Measurements from ENCODE around the gene CCNL2. TPM values are rescaled to one million over a fixed set of nuclear protein-coding genes. Genes with fewer than 3 reads are reported as not detected.

CCNL2 gene
- total and polyA plus RNA-seq, 7 donors, result 40.2 to 71.8 (median 52.0) TPM

DNA sequence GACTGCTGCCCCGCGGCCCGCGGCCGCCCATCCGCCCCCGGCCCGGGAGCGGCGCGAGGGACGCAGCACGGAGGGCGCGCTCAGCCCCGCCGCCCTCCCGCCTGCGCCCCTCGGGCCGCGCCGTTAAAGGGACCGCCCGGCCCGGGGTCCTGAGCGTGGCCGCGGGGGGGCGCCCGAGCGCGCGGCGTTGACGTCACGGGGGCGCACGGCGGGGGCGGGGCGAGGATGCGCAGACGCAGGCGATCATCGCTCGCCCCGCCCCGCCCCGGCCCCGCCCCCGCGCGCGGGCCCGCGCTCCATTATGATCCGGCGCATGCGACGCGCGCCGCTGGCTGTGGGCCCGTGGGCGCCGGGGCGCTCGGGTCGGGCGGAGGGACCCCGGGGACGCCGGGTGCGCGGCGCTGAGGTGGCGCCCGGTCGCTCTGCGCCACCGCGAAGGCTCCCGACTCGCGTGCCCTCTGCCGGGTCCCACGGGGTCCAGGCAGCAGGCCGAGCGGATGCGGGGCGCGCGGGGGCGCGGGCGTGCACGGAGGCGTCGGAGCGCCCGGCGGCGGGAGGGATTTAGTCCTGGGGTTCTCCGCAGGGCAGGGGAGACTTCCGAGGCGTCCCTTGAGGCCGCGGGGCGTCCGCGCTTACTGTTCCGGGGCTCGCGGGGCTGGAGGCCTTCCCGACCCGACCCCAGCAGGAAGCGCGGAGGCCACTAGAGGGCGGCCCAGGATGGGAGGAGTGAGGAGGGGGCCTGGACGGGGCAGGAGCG is 49.7 kb downstream of the CCNL2 start, which contains the start of gene DVL1:
TSS of gene DVL1 (minus strand) at position 163 of the 757 bp plus-strand sequence. CDS start 353 bp downstream, outside the sequence.
- ATAC-seq (peak; percentile 22 to 40 (median 32)), DNase-seq (peak; percentile 78 to 88)
- Histone ChIP-seq H3K27ac (peak within 1 kb of the TSS; percentile 97), H3K4me1 (peaks cover 46% of the 10 kb centered on the region), H3K9me3 (no peaks in the 10 kb centered on the region), H3K27me3 (ENCODE audit: insufficient read depth in 3 of 3, low read length in 2 of 3) (peaks cover 0 to 4% (median 0%) of the 10 kb centered on the region in 3 donors), H3K36me3 (ENCODE audit: insufficient read depth in 1 of 2, low read depth in 1 of 2) (peaks cover 0 to 4% of the 10 kb centered on the region in 2 donors), H3K4me3 (peak within 1 kb of the TSS; percentile 83)
- TF ChIP-seq, protein P1, sequence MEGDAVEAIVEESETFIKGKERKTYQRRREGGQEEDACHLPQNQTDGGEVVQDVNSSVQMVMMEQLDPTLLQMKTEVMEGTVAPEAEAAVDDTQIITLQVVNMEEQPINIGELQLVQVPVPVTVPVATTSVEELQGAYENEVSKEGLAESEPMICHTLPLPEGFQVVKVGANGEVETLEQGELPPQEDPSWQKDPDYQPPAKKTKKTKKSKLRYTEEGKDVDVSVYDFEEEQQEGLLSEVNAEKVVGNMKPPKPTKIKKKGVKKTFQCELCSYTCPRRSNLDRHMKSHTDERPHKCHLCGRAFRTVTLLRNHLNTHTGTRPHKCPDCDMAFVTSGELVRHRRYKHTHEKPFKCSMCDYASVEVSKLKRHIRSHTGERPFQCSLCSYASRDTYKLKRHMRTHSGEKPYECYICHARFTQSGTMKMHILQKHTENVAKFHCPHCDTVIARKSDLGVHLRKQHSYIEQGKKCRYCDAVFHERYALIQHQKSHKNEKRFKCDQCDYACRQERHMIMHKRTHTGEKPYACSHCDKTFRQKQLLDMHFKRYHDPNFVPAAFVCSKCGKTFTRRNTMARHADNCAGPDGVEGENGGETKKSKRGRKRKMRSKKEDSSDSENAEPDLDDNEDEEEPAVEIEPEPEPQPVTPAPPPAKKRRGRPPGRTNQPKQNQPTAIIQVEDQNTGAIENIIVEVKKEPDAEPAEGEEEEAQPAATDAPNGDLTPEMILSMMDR (IDR thresholded peaks at IDR 0.05), result peak; percentile 42
- 0 to 1% (median 1%) methylated on average over 44 to 117 of the region's 122 CpGs for WGBS, 3 donors
- intact Hi-C loops (cut with DNase I), result loop anchor here in 1 of 2 donors (2.0 to 5.0 kb wide), 3 partner anchors 23 to 77 kb away; partner anchors contain the start of genes ACAP3, PUSL1 and UBE2J2

DNA sequence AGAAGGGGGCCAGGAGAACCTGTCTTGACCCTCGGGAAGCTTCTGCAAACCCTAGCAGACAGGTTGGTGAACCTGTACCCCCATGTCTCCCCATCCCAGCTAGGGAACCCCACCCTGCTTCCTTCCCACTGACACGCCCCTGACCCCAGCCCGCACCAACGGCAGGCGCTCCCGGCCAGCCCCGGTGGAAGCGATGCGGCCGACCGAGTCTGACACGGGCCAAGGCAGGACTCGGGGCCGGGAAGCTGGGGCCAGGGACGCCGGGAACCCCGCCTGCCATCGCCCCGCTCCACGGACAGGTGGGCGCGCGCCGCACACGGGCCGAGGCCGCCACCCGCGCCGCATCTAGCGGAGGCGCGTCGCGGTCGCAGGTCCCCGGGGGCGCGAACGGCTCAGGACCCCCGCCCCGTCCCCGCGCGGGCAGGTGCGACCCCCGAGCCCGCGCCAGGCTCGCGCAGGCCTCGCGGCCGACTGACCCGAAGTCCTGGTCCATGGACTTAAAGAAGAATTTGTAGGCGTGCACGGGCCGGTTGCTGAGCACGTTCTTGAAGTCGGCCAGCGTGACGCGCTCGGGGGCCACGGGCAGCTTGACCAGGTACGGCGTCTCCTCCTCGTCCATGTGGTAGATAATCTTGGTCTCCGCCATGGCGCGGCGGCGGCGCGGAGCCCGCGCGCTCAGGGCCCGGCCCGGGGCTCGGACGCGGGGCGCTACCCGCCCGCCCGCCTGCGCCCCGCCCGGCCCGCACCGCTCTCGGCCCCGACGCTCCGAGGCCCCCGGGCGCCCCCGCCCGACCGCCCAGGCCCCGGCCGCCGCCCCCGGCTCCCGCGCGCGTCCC is 50.5 kb downstream of the CCNL2 start:
- intact Hi-C loops (cut with DNase I), result loop anchor here in 1 of 2 donors (2.0 to 5.0 kb wide), 3 partner anchors 24 to 76 kb away; partner anchors contain the start of genes ACAP3, PUSL1 and UBE2J2
- ATAC-seq, result no peak
- Histone ChIP-seq H3K27me3 (ENCODE audit: insufficient read depth in 3 of 3, low read length in 2 of 3) (no peaks in the 10 kb centered on the region), H3K4me1 (peaks cover 53% of the 10 kb centered on the region), H3K4me3 (peak overlapping the region; percentile 73), H3K27ac (peak overlapping the region; percentile 97), H3K9me3 (no peaks in the 10 kb centered on the region), H3K36me3 (ENCODE audit: insufficient read depth in 1 of 2, low read depth in 1 of 2) (no peaks in the 10 kb centered on the region)
- WGBS, 3 donors, result 0 to 3% (median 1%) methylated on average over 33 to 109 of the region's 109 CpGs
- TF ChIP-seq, protein P1 (IDR thresholded peaks at IDR 0.05), result no peak
- no peak for DNase-seq

DNA sequence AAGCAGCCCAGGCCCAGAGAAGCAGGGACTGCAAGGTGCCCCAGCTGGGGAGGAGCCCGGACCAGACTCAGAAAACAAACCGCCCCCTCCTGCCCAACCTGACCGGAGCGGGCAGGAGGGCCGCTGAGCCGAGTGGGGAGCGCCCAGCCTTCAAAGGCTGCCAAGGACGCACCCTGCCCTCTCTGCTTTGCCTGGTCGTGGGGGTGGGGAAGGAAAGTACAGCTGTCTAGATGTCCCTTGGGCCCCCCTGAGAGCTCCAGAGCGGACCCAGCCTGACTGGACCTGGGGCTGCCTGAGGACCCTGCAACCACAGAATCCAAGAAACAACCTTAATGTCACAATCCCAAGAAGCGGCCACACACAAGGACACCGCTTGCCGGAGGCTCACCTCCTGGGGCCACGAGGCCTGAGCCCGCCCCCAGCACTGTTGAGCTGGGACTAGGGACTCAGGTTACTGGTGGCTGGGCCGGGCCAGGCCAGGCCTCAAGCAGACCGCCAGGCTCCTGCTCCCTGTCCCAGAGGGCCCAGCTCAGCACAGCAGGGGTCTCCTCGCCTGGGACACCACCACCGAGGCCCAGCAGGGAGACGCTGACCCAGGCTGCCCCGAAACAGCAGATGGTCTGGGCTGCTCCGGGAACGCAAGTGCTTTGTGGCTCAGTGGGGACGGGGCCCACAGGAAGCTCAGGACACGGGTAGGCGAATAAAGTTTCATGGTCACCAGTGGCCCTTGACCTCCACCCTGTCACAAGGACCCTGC is 51.3 kb downstream of the CCNL2 start:
- intact Hi-C loops (cut with DNase I), result loop anchor here in 1 of 2 donors (1.0 to 5.0 kb wide), 4 partner anchors 25 to 157 kb away; partner anchors contain the start of genes ACAP3, PUSL1 and UBE2J2
- H3K4me1 ChIP-seq, result peaks cover 54% of the 10 kb centered on the region
- peak; percentile 49 to 65 (median 53) for ATAC-seq

More for the DNA sequence above, 51.3 kb downstream of the CCNL2 start:
- DNase-seq, result peak; percentile 62 to 79
- TF ChIP-seq, protein P1 (IDR thresholded peaks at IDR 0.05), result no peak
- H3K4me3 ChIP-seq, result peak overlapping the region; percentile 73
- H3K36me3 ChIP-seq (ENCODE audit: insufficient read depth in 1 of 2, low read depth in 1 of 2), result no peaks in the 10 kb centered on the region
- H3K27ac ChIP-seq, result peak overlapping the region; percentile 97
- H3K9me3 ChIP-seq, result no peaks in the 10 kb centered on the region
- 11 to 17% (median 13%) methylated on average over 25 to 26 of the region's 26 CpGs for WGBS, 3 donors
- H3K27me3 ChIP-seq (ENCODE audit: insufficient read depth in 3 of 3, low read length in 2 of 3), result no peaks in the 10 kb centered on the region
